ENCODE measurements around the gene HIP1R.
"Not testable (repeated sequence)": the region's sequence is repeated elsewhere in the genome, so short reads cannot be mapped to it uniquely, and the experiment has no call there.

The HIP1R gene

DNA sequence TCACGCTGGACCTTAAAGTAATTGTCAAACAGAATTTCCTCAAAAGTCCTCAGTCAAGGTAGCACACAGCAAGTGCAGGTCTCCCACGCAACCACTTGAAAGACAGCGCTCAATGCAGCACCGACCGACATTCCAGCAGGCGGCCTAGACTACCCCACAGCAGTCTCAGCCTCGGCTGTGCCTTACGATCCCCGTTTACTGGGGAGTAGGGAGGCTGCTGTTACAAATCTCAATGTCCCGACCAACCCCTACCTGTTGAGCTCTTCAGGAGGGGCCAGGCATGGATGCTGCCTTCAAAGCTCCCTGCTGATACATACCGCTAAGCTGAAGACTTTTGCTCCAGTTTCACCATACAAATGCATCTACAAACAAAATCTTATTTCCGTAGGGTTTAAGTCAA lies 38.8 kb downstream of the HIP1R start:
- Histone ChIP-seq H3K4me3 (ENCODE audit: low read depth, low read length) (no peak overlapping the region), H3K27me3 (ENCODE audit: control insufficient read depth, insufficient read depth, low read length) (no peaks in the 10 kb centered on the region), H3K9me3 (ENCODE audit: control insufficient read depth, low read length) (no peaks in the 10 kb centered on the region), H2AFZ (no peak overlapping the region), H3K36me3 (ENCODE audit: control insufficient read depth, insufficient read depth, low read length) (no peaks in the 10 kb centered on the region), H3K9ac (no peak overlapping the region), H3K27ac (no peak overlapping the region), H3K4me2 (ENCODE audit: low read length) (no peak overlapping the region), H3K4me1 (peaks cover 11% of the 10 kb centered on the region), H3K79me2 (peaks cover 40% of the 10 kb centered on the region)
- TF ChIP-seq, protein P1, sequence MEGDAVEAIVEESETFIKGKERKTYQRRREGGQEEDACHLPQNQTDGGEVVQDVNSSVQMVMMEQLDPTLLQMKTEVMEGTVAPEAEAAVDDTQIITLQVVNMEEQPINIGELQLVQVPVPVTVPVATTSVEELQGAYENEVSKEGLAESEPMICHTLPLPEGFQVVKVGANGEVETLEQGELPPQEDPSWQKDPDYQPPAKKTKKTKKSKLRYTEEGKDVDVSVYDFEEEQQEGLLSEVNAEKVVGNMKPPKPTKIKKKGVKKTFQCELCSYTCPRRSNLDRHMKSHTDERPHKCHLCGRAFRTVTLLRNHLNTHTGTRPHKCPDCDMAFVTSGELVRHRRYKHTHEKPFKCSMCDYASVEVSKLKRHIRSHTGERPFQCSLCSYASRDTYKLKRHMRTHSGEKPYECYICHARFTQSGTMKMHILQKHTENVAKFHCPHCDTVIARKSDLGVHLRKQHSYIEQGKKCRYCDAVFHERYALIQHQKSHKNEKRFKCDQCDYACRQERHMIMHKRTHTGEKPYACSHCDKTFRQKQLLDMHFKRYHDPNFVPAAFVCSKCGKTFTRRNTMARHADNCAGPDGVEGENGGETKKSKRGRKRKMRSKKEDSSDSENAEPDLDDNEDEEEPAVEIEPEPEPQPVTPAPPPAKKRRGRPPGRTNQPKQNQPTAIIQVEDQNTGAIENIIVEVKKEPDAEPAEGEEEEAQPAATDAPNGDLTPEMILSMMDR (IDR thresholded peaks at IDR 0.05) = no peak

GRCh38 chr12:122875590-122876220 lies 40.4 kb downstream of the HIP1R start:
- Histone ChIP-seq H3K9ac (no peak overlapping the region), H3K4me3 (ENCODE audit: low read depth, low read length) (no peak overlapping the region), H3K36me3 (ENCODE audit: control insufficient read depth, insufficient read depth, low read length) (no peaks in the 10 kb centered on the region), H3K9me3 (ENCODE audit: control insufficient read depth, low read length) (no peaks in the 10 kb centered on the region), H3K4me2 (ENCODE audit: low read length) (no peak overlapping the region), H3K79me2 (peaks cover 54% of the 10 kb centered on the region), H2AFZ (no peak overlapping the region), H3K27ac (no peak overlapping the region), H3K4me1 (peaks cover 17% of the 10 kb centered on the region), H3K27me3 (ENCODE audit: control insufficient read depth, insufficient read depth, low read length) (no peaks in the 10 kb centered on the region)
- TF ChIP-seq, protein P1 (IDR thresholded peaks at IDR 0.05) = no peak

GRCh38 chr12:122876281-122876680 lies 41.0 kb downstream of the HIP1R start:
- H3K4me3 ChIP-seq (ENCODE audit: low read depth, low read length); H3K36me3 ChIP-seq (ENCODE audit: control insufficient read depth, insufficient read depth, low read length); H3K9ac ChIP-seq; H3K9me3 ChIP-seq (ENCODE audit: control insufficient read depth, low read length); H3K27ac ChIP-seq; H3K27me3 ChIP-seq (ENCODE audit: control insufficient read depth, insufficient read depth, low read length); H2AFZ ChIP-seq; H3K4me2 ChIP-seq (ENCODE audit: low read length): not testable (repeated sequence)
- Histone ChIP-seq H3K4me1 (peaks cover 17% of the 10 kb centered on the region), H3K79me2 (peaks cover 58% of the 10 kb centered on the region)

- TF ChIP-seq, protein P1 (IDR thresholded peaks at IDR 0.05) = no peak
- Histone ChIP-seq H3K79me2 (peaks cover 62% of the 10 kb centered on the region), H3K36me3 (ENCODE audit: control insufficient read depth, insufficient read depth, low read length) (no peaks in the 10 kb centered on the region), H3K4me2 (ENCODE audit: low read length) (no peak overlapping the region), H3K4me1 (peaks cover 14% of the 10 kb centered on the region), H3K9me3 (ENCODE audit: control insufficient read depth, low read length) (no peaks in the 10 kb centered on the region), H3K27ac (no peak overlapping the region), H3K4me3 (ENCODE audit: low read depth, low read length) (no peak overlapping the region), H3K9ac (no peak overlapping the region), H3K27me3 (ENCODE audit: control insufficient read depth, insufficient read depth, low read length) (no peaks in the 10 kb centered on the region), H2AFZ (no peak overlapping the region)
Observed at GRCh38 chr12:122876731-122877130, 41.5 kb downstream of the HIP1R start.

GRCh38 chr12:122878780-122879612 lies 43.7 kb downstream of the HIP1R start:
- Histone ChIP-seq H3K27ac (no peak overlapping the region), H3K9me3 (ENCODE audit: control insufficient read depth, low read length) (no peaks in the 10 kb centered on the region), H3K4me1 (peaks cover 9% of the 10 kb centered on the region), H3K36me3 (ENCODE audit: control insufficient read depth, insufficient read depth, low read length) (no peaks in the 10 kb centered on the region), H3K9ac (no peak overlapping the region), H3K4me3 (ENCODE audit: low read depth, low read length) (no peak overlapping the region), H3K27me3 (ENCODE audit: control insufficient read depth, insufficient read depth, low read length) (no peaks in the 10 kb centered on the region), H3K79me2 (peaks cover 73% of the 10 kb centered on the region), H3K4me2 (ENCODE audit: low read length) (no peak overlapping the region), H2AFZ (no peak overlapping the region)
- TF ChIP-seq, protein P1 (IDR thresholded peaks at IDR 0.05) = no peak

Measured in parathyroid adenoma (tissue), 2 donors.